Adrenal gland (tissue), 5 donors: ENCODE results near the gene RPS15.

Experiments
- POLR2A ChIP-seq, 2 donors: fragments of 450-650 bp; IDR thresholded peaks; one replicate each; pipeline ENCODE4 v1.6.1; 2017; ENCODE audit warnings: antibody characterized with exemption in 2 of 2, mild to moderate bottlenecking in 2 of 2, moderate library complexity in 1 of 2
- TF ChIP-seq, protein P1 (sequence below), 6 experiments: fragments of 450-650 bp in 4 of 6; fragments of 200-600 bp in 2 of 6; sonication (generic) in 1 of 6; IDR thresholded peaks; 1 replicate in 5 of 6; 2 replicates in 1 of 6; pipeline versions ENCODE4 v1.5.1 to v1.8.0; 2016 to 2021; ENCODE audit warnings: antibody characterized with exemption in 6 of 6, mild to moderate bottlenecking in 2 of 6, moderate library complexity in 1 of 6
- donor health status: DM: no; HTN: no; CAD: no.

DNA sequence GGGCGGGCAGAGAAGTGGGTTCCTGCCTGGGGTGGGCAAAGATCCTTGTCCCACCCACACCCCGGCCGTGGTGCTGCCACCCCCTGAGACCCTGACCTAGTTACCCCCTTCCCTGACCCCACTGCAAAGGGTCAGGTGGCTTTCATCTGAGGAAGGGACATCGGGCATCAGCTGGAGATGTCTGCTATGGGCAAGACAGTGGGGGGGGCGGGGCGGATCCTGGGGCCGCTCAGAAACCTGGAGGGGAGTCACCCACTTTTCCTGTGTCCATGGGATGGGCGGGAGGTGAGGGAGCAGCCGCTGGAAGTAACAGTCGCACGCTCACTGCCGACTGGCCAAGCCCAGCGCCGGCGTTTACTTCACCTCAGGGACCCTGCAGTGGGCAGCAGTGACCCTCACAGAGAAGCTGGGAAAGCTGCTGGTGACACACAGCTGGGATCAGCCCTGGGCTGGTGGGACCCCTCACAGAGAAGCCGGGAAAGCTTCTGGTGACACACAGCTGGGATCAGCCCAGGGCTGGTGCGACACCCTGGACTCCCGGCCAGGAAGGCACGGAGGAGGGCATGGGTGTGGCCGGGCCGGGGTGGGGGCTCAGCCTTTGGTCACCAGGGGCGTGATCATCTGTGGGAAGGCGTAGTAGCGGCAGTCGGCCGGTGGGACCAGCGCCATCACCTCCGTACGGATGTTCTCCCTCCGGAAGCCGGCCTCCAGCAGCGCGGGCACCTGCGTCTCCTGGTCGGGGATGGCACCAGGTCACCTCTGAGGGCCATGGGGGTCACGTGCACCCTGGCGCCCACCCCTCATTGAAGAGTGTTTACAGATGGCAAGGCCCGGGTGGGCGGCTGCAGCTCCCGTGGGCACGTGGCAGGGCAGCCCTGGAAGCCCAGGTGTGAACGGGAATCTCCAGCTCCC is 41.2 kb upstream of the RPS15 start:
- TF ChIP-seq, protein P1, sequence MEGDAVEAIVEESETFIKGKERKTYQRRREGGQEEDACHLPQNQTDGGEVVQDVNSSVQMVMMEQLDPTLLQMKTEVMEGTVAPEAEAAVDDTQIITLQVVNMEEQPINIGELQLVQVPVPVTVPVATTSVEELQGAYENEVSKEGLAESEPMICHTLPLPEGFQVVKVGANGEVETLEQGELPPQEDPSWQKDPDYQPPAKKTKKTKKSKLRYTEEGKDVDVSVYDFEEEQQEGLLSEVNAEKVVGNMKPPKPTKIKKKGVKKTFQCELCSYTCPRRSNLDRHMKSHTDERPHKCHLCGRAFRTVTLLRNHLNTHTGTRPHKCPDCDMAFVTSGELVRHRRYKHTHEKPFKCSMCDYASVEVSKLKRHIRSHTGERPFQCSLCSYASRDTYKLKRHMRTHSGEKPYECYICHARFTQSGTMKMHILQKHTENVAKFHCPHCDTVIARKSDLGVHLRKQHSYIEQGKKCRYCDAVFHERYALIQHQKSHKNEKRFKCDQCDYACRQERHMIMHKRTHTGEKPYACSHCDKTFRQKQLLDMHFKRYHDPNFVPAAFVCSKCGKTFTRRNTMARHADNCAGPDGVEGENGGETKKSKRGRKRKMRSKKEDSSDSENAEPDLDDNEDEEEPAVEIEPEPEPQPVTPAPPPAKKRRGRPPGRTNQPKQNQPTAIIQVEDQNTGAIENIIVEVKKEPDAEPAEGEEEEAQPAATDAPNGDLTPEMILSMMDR (IDR thresholded peaks at IDR 0.05), result no peak
- TF ChIP-seq POLR2A (IDR thresholded peaks at IDR 0.05), result no peak
